Activated CD4-positive, CD25-positive, alpha-beta regulatory T cell treated with anti-CD3 and anti-CD28 coated beads, Interleukin-2, amount 50 U/mL, for 24 hours (primary cell): ENCODE data around the gene CTBP2.
"Not testable (repeated sequence)": the region's sequence is repeated elsewhere in the genome, so short reads cannot be mapped to it uniquely, and the experiment has no call there.

Experiments used
- ATAC-seq, 2 donors: fragments of 150-1000 bp; cut with Tn5 transposase; one replicate each; pipeline ENCODE4 v1.10.0; 2021; ENCODE audit warnings: mild to moderate bottlenecking in 1 of 2, moderate library complexity in 1 of 2

CTBP2 gene

DNA sequence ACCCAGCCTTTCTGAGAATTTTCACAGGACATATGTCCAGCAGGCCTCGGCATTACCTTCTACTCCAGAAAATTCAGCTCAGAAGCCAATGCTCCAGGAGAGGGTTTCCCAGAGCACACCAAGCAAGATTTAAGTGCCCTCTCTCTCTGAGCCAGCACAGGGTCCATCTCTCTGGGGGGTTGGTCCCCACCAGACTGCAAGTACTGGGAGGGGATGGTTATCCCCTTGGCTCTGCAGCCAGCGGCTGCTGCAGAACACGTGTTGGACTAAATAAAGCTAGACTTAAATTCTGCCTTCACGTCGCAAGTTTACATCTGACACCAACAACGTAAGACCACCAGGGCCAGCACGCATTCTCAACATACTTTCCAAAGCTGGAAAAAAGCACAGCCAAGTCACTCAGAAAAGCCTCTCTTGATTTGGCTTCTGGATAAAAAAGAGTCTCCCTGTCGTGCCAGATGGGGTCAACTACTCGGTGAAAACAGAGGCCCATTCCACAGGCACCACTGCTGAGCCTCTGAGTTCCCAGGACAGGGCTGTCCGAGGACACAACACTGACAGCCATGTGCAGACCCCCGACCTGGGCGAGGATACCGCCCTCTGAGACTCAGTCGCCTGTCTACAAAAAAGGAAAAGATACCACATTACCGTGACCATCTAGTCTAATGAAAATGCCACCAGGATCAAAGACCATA, 77.3 kb downstream of the CTBP2 start:
- ATAC-seq: no peak

- ATAC-seq: not testable (repeated sequence)
Observed at GRCh38 chr10:125082471-125082870, 77.9 kb downstream of the CTBP2 start.

- ATAC-seq: no peak
Observed at GRCh38 chr10:125081931-125082330, 78.4 kb downstream of the CTBP2 start.

DNA sequence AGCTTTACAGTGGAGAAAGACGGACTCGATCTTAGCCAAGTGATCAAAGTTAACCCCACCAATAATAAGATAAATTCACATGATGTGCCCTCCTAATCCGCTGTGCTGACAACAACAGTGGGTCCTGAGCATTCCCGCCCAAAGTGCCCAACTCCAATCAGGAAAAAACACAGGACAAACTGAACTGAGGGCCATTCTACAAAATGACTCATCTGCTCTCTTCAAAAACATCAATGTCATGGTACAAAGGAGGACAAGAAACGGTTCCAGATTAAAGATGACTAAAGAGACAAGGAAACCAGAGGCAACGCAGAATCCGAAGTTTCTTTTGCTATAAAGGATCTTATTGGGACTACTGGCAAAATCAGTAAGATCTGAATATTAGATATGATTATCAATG, 79.4 kb downstream of the CTBP2 start:
- no peak for ATAC-seq

DNA sequence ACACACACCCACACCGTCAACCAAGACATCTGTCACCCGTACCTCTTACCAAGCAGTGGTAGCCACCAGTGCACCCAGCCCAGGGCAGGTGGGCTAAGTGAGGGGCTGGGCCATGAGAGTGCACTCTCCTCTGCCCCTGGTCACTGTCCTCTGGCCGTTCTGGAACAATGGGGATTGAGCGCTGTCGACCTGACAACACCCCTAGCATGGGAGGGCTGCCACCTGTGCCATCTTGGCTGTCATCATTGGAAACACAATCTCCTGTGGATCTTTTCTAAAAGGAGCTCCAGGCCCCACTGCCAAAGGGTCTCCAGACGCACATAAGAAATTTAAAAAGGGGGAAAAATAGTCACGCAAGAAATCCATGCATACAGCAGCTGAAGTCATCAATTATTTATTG, 80.1 kb downstream of the CTBP2 start:
- no peak for ATAC-seq

DNA sequence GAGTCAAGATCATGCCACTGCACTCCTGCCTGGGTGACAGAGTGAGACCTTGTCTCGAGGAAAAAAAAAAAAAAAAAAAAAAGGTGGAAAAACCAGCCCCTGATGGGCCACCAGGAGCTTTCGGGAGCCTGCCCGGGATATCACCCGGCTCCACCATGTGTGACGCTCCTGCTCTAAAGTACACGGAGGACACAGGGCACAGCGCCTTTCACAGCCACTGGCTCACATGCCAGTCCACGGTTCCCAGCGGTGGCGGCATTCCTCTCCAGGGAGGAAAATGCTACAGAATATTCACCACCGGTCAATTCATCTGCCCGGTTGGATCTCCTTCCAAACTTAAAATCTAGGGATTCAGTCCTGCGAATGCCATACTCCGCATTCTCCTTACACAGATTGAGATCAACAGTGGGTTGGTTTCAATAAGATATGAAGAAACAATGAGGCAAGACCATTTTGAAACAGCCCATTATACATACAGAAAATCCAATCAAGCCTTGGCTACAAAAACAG, 81.2 kb downstream of the CTBP2 start:
- ATAC-seq: no peak

DNA sequence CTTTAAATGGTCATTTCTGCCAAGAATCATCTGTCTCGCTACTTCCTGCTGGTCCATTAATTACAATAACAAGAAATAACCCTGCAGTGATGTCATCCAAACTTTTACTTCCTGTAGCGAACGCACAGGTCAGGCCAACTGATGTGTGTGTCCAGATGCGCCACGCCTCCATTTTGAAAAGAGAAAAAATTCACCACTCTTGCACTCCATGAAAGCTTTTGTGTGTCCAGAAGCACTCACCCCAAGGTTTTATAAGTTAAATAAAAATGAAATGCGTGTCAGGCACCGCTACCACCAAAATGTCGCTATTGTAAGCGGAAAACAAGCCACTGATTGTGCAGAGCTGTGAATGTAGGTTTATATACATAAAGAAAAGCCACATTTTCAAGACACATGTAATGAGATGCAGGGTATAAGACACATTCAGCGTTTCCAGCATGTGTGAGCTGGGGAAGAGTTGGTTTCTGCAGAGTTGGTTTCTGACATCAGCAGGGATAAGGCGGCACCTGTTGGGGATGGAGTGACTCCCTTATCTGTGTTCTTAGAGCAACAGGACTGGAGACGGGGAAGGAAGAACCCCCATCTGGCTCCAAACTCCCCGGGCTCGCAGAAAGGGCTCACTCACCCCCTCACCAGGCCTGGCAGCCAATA, 83.3 kb downstream of the CTBP2 start:
- no peak for ATAC-seq

- no peak for ATAC-seq
Observed at GRCh38 chr10:125076121-125076825, 84.1 kb downstream of the CTBP2 start.

DNA sequence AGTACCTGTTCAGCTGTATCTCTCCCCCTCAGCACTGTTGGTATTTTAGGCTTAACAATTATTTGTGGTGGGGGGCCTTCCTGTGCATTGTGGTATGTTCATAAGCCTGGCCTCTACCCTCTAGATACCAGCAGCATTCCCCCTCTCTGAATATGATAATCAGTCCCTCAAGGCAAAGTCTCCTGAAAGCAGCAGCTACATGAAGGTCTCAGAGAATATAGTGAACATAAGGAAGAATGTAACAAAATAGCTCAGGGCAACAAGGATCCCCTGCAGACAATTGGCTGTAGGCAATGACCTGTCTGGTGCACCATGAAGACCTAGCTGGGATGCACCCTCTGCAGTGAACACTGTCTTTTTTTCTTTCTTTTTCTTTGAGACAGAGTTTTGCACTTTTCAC, 86.4 kb downstream of the CTBP2 start:
- ATAC-seq: no peak

DNA sequence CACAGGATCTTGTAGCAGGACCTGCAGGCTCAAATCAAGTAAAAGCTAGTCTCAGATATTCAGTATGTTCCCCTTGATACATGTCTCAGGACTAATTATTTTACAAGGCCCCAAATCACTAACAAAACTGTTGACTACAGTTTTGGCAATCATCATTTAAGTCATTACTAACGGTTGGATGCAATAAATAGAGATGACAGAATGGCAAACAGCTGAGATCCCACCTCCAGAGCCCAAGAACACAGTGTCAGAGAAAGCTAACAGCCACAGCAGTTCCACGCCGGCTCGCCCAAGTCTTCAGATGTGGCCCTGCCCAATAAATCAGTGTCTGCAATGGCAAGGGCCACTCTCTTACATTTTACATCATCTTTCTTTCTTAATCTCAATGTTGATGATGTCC, 87.6 kb downstream of the CTBP2 start:
- ATAC-seq: no peak

- no peak for ATAC-seq
Observed at GRCh38 chr10:125071008-125071407, 89.4 kb downstream of the CTBP2 start.

DNA sequence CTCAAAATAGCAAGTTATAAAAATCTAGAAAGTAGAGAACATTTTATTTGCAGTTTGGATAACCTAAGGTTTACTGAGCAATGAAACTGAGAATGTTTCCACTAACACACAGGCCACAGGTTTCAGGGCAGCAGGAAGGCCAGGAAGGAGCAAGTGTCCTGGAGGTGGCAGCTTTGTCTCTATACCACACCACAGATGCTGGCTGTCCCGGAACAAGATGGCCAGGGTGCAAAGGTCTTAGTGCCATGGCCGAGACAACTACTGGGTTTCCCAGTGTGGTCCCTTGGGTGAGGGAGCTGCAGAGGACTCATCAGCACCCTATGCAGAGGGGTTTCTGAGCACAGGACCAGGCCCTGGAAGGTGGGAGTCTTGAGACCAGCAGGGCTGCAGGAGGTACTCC, 92.0 kb downstream of the CTBP2 start:
- ATAC-seq: no peak

GRCh38 chr10:125067764-125068163, 92.6 kb downstream of the CTBP2 start:
- no peak for ATAC-seq

DNA sequence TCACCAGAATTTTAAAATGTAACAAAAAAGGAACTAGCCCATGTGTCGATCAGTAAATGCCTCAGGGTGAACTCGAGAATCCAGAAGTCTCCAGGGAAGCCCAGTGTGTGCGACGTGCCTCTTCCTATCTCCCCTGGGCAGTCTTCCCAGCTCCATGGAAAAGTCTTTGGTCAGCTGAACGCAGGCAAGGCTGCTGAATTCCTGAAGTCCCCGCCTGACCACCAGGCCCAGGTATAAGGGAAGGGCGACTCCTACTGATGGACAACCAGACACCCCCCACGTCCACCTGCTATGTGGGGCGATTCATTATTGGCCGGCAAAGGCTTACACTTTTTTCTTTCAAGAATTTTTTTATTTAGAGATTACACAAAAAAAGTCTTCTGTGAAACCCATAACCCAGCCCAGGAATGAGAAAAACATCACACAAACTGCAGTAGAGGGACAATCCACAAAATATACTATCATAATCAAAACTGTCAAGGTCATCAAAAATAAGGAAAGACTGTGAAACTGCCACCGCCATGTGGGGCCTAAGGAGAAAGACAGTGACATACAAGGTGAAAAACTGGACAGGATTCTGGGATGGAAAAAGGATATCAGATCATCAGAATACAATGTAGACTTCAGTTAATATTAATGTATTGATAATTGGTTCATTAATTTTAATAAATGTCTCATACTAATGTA, 93.5 kb downstream of the CTBP2 start:
- no peak for ATAC-seq

GRCh38 chr10:125064681-125065492, 95.5 kb downstream of the CTBP2 start:
- peak; percentile 68 to 85 for ATAC-seq

DNA sequence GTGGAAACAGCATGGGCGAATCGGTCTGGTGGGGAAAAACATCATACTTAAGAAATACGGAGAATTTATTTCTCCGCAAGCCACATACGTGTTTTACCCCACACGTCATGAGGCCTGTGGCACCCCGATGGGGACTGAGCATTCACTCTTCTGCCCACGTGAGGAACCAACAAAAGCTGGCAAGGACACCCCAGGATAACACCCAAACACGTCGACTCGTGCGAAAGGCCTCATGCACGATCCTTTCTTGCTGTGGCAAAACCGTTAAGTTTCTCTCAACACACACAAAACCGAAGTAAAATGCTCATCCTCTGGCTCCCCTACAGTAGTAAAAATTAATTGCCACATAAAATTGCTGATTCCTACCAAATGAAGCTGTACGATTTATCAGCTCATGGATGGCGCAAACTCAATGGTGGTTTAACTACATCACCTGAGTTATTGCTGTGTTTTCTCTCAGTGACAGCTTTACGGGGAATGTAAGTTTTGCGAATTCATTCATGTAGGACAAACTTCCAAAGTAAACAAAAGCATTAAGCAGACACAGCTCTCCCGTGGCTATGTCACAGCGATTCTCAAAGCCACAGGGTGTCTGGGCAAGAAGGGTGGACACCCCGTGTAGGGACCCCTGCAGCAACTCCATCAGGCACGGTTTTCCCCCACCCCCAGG, 97.0 kb downstream of the CTBP2 start:
- no peak for ATAC-seq

DNA sequence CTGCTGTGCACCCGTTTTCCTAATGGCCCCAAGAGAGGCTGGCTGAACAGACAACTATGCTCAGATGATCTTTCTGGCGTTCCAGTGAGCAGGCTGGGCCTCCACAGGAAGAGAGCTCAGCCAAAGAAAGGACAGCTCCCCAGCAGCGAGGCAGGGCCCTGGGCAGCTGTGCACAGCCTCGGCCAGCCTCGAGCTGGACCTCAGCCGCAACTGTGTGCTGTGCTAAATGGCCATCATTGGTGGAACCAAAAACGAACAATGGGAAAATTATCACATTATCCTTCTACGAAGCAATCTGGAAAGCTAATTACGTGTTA, 97.5 kb downstream of the CTBP2 start:
- no peak for ATAC-seq

DNA sequence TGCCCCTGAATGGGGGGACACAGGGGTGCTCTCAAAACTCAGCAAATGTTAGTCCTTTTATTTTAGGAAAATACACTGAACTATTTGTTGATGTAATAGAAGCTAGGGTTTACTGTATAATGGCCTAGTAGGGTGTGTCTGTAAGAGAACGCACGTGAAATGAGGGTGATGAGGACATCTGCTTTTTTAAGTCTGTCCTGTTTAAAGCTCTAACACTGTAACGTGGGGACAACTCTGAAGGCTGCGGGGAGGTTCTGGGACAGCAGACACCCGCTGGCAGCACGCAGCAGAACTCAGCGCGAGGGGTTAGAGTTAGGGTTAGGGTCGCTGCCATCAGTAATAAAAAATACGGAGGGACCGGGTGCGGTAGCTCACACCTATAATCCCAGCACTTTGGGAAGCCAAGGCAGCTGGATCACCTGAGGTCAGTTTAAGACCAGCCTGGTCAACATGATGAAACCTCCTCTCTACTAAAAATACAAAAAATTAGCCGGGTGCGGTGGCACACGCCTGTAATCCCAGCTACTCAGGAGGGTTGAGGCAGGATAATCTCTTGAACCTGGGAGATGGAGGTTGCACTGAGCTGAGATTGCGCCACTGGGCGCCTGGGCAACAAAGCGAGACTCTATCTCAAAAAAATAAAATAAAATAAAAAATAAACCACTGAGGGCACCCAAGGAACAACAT, 98.0 kb downstream of the CTBP2 start:
- ATAC-seq: no peak

DNA sequence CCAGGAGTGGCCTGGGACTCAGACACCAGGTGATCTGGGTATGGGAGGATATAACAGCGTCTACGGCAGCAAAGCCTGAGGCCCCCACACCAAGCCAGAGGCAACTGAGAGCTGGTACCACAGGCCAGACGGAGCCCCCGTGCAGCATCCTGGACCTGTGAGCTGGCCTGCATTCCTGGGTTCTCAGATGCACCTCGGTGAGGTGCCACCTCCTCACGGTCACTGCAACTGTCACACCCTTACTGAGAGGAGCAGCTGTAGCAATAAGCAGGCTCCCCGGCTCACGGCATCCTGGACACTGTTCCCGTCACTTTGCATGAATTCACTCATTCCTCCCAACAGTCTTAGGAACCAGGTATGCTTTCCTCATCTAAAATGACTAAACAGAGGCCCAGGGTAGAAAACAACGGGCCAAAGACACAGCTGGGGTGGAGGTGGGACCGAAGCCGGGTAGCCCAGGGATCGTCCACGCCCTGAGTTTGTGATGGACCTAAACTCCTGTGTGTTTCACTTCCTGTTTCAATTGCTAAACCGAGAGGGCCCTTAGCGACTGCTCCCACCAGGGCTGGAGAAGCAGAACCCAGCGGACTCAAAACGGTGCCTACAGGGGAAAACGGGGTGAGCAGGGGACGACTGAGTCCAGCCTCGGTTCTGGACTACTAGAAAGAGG, 98.7 kb downstream of the CTBP2 start:
- no peak for ATAC-seq

- no peak for ATAC-seq
Observed at GRCh38 chr10:125060826-125061556, 99.4 kb downstream of the CTBP2 start.
